ENCODE data around the gene BTBD16. TPM values are rescaled to one million over a fixed set of nuclear protein-coding genes. Genes with fewer than 3 reads are reported as not detected.

Gene BTBD16
- total and polyA plus RNA-seq, 3 donors from 2014 or later, result 4.9 to 21.3 (median 5.3) TPM

GRCh38 chr10:122240401-122240800 lies 30.7 kb upstream of the BTBD16 start:
- WGBS, 2 donors, result 93 to 98% methylated on average over 6 of the region's 6 CpGs
- H3K4me1 ChIP-seq, result no peaks in the 10 kb centered on the region
- TF ChIP-seq POLR2A (IDR thresholded peaks at IDR 0.05), result no peak
- TF ChIP-seq, protein P1, sequence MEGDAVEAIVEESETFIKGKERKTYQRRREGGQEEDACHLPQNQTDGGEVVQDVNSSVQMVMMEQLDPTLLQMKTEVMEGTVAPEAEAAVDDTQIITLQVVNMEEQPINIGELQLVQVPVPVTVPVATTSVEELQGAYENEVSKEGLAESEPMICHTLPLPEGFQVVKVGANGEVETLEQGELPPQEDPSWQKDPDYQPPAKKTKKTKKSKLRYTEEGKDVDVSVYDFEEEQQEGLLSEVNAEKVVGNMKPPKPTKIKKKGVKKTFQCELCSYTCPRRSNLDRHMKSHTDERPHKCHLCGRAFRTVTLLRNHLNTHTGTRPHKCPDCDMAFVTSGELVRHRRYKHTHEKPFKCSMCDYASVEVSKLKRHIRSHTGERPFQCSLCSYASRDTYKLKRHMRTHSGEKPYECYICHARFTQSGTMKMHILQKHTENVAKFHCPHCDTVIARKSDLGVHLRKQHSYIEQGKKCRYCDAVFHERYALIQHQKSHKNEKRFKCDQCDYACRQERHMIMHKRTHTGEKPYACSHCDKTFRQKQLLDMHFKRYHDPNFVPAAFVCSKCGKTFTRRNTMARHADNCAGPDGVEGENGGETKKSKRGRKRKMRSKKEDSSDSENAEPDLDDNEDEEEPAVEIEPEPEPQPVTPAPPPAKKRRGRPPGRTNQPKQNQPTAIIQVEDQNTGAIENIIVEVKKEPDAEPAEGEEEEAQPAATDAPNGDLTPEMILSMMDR (IDR thresholded peaks at IDR 0.05), result no peak
- H3K4me3 ChIP-seq, result no peak overlapping the region
- H3K36me3 ChIP-seq (ENCODE audit: low read depth, missing control alignments), result no peaks in the 10 kb centered on the region
- H3K9me3 ChIP-seq, result no peaks in the 10 kb centered on the region
- H3K27me3 ChIP-seq, result no peaks in the 10 kb centered on the region
- DNase-seq, result no peak
- intact Hi-C loops (cut with DNase I; ENCODE audit: low total_unique reads), result no loop called here
- H3K27ac ChIP-seq, result no peak overlapping the region

DNA sequence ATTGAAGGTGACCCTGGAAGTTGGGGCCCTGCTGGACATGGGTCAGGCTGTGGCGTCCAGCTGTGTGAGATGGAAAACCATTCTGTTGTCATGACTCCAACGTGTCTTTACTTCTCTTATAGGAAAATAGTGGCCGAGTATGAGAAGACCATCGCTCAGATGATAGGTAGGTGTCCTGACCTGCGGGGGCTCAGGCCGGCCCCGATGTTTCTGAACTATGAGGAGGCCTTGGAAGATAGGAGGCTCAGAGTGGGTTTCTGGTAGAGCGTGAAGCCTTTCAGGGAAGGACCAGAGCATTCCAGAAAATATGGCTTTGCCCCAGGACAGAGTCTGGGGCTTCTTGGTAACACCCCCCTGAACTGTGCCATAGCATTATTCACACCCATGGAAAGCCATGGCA lies 29.3 kb upstream of the BTBD16 start:
- Histone ChIP-seq H3K27ac (no peak overlapping the region), H3K27me3 (no peaks in the 10 kb centered on the region), H3K36me3 (ENCODE audit: low read depth, missing control alignments) (no peaks in the 10 kb centered on the region), H3K4me1 (no peaks in the 10 kb centered on the region), H3K9me3 (no peaks in the 10 kb centered on the region), H3K4me3 (no peak overlapping the region)
- no peak for DNase-seq
- TF ChIP-seq POLR2A (IDR thresholded peaks at IDR 0.05), result no peak
- TF ChIP-seq, protein P1 (IDR thresholded peaks at IDR 0.05), result no peak
- 86 to 91% methylated on average over 8 of the region's 8 CpGs for WGBS, 2 donors
- intact Hi-C loops (cut with DNase I; ENCODE audit: low total_unique reads), result no loop called here

- WGBS, 2 donors, result 92 to 95% methylated on average over 2 of the region's 2 CpGs
- Histone ChIP-seq H3K4me1 (no peaks in the 10 kb centered on the region), H3K27me3 (no peaks in the 10 kb centered on the region), H3K9me3 (no peaks in the 10 kb centered on the region), H3K36me3 (ENCODE audit: low read depth, missing control alignments) (no peaks in the 10 kb centered on the region), H3K27ac (no peak overlapping the region), H3K4me3 (no peak overlapping the region)
- TF ChIP-seq, protein P1 (IDR thresholded peaks at IDR 0.05), result no peak
- TF ChIP-seq POLR2A (IDR thresholded peaks at IDR 0.05), result no peak
- intact Hi-C loops (cut with DNase I; ENCODE audit: low total_unique reads), result no loop called here
- DNase-seq, result no peak
Measured at GRCh38 chr10:122243550-122243949, 27.5 kb upstream of the BTBD16 start.

GRCh38 chr10:122244001-122244975 lies 26.8 kb upstream of the BTBD16 start:
- 77 to 83% methylated on average over 11 of the region's 11 CpGs for WGBS, 2 donors
- intact Hi-C loops (cut with DNase I; ENCODE audit: low total_unique reads), result no loop called here
- Histone ChIP-seq H3K27me3 (no peaks in the 10 kb centered on the region), H3K4me1 (no peaks in the 10 kb centered on the region), H3K36me3 (ENCODE audit: low read depth, missing control alignments) (no peaks in the 10 kb centered on the region), H3K9me3 (no peaks in the 10 kb centered on the region), H3K4me3 (no peak overlapping the region), H3K27ac (no peak overlapping the region)
- TF ChIP-seq, protein P1 (IDR thresholded peaks at IDR 0.05), result no peak
- no peak for TF ChIP-seq POLR2A (IDR thresholded peaks at IDR 0.05)
- no peak for DNase-seq

Data from testis (tissue), 3 donors.